ENCODE measurements around the gene SIPA1L3.
"Not testable (repeated sequence)": the region's sequence is repeated elsewhere in the genome, so short reads cannot be mapped to it uniquely, and the experiment has no call there.

SIPA1L3 gene

GRCh38 chr19:38062959-38063761, 156.2 kb downstream of the SIPA1L3 start:
- H3K4me3 ChIP-seq (ENCODE audit: low read length): no peak overlapping the region
- TF ChIP-seq ZNF274 (IDR thresholded peaks at IDR 0.05; ENCODE audit: low read depth, low read length): no peak

- H3K4me3 ChIP-seq (ENCODE audit: low read length): no peak overlapping the region
- no peak for TF ChIP-seq ZNF274 (IDR thresholded peaks at IDR 0.05; ENCODE audit: low read depth, low read length)
Measured at GRCh38 chr19:38063928-38064327, 156.9 kb downstream of the SIPA1L3 start.

- TF ChIP-seq ZNF274 (IDR thresholded peaks at IDR 0.05; ENCODE audit: low read depth, low read length): no peak
- H3K4me3 ChIP-seq (ENCODE audit: low read length): no peak overlapping the region
Measured at GRCh38 chr19:38064661-38065425, 157.8 kb downstream of the SIPA1L3 start.

- H3K4me3 ChIP-seq (ENCODE audit: low read length): not testable (repeated sequence)
Measured at GRCh38 chr19:38065775-38066174, 158.8 kb downstream of the SIPA1L3 start.

- H3K4me3 ChIP-seq (ENCODE audit: low read length): no peak overlapping the region
Measured at GRCh38 chr19:38068826-38069225, 161.8 kb downstream of the SIPA1L3 start.

GRCh38 chr19:38070573-38070972, 163.6 kb downstream of the SIPA1L3 start:
- no peak for TF ChIP-seq ZNF274 (IDR thresholded peaks at IDR 0.05; ENCODE audit: low read depth, low read length)

More at GRCh38 chr19:38068826-38069225, 161.8 kb downstream of the SIPA1L3 start:
- no peak for TF ChIP-seq ZNF274 (IDR thresholded peaks at IDR 0.05; ENCODE audit: low read depth, low read length)

GRCh38 chr19:38071054-38071453, 164.0 kb downstream of the SIPA1L3 start:
- H3K4me3 ChIP-seq (ENCODE audit: low read length): not testable (repeated sequence)

More at GRCh38 chr19:38070573-38070972, 163.6 kb downstream of the SIPA1L3 start:
- H3K4me3 ChIP-seq (ENCODE audit: low read length): no peak overlapping the region

- TF ChIP-seq ZNF274 (IDR thresholded peaks at IDR 0.05; ENCODE audit: low read depth, low read length): no peak
- no peak overlapping the region for H3K4me3 ChIP-seq (ENCODE audit: low read length)
Measured at GRCh38 chr19:38071647-38072046, 164.6 kb downstream of the SIPA1L3 start.

- no peak for TF ChIP-seq ZNF274 (IDR thresholded peaks at IDR 0.05; ENCODE audit: low read depth, low read length)
- H3K4me3 ChIP-seq (ENCODE audit: low read length): no peak overlapping the region
Measured at GRCh38 chr19:38072776-38073750, 166.1 kb downstream of the SIPA1L3 start.

GRCh38 chr19:38073841-38074685, 167.1 kb downstream of the SIPA1L3 start:
- no peak for TF ChIP-seq ZNF274 (IDR thresholded peaks at IDR 0.05; ENCODE audit: low read depth, low read length)
- H3K4me3 ChIP-seq (ENCODE audit: low read length): no peak overlapping the region

GRCh38 chr19:38076337-38076736, 169.3 kb downstream of the SIPA1L3 start:
- no peak overlapping the region for H3K4me3 ChIP-seq (ENCODE audit: low read length)
- TF ChIP-seq ZNF274 (IDR thresholded peaks at IDR 0.05; ENCODE audit: low read depth, low read length): no peak

- no peak for TF ChIP-seq ZNF274 (IDR thresholded peaks at IDR 0.05; ENCODE audit: low read depth, low read length)
- H3K4me3 ChIP-seq (ENCODE audit: low read length): no peak overlapping the region
Measured at GRCh38 chr19:38078302-38078930, 171.4 kb downstream of the SIPA1L3 start.

GRCh38 chr19:38079926-38080380, 172.9 kb downstream of the SIPA1L3 start:
- no peak for TF ChIP-seq ZNF274 (IDR thresholded peaks at IDR 0.05; ENCODE audit: low read depth, low read length)
- H3K4me3 ChIP-seq (ENCODE audit: low read length): no peak overlapping the region
